ENCODE results near the gene RAD18. TPM values are rescaled to one million over a fixed set of nuclear protein-coding genes. Genes with fewer than 3 reads are reported as not detected.

Gene RAD18
- total and polyA plus RNA-seq, 9 of the 15 experiments (the other 6 are each of a cell fraction or from before 2014, with no cell fraction given): 19.2 to 49.4 (median 34.4) TPM

- no peak for TF ChIP-seq MED1 (CRISPR knock-in tag; IDR thresholded peaks at IDR 0.05; ENCODE audit: borderline replicate concordance)
Measured at GRCh38 chr3:9012521-9012920, 49.2 kb upstream of the RAD18 start (continued).

DNA sequence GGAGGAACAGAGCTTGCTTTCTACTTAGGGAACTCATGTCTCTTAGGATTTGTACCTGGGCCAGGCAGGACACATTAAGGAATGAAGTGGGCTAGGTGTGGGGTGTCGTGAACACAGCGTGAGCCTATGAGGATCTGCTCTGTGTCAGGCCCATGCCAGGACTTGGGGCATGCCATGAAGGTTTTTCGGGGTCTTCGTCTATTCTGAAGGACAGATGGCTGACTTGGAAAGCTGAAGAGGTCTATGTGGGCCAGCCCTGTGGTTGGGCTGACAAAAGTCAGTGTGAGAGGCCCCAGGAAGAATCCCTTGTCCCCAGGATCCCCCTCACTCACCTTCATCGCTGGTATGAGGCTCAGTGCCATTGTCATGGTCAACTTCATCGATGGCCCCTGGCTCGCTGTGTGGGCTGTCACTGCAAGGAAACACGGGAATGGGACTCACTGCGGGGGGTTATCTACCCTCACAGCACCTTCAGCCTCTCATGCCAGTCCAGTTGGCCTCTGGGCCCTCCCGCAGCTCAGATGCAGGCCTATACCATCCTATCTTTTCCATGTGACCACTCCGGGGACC lies 46.8 kb upstream of the RAD18 start:
- no peak for FAIRE-seq
- no peaks in the 10 kb centered on the region for H3K79me2 ChIP-seq (ENCODE audit: control insufficient read depth, insufficient read depth, low read length)
- intact Hi-C loops (cut with micrococcal nuclease) (no loop called here), in situ Hi-C loops (cut with MboI) (no loop called here)
- H2AFZ ChIP-seq (ENCODE audit: low read depth, low read length): no peak overlapping the region
- 2% methylated on average over 11 of the region's 11 CpGs for WGBS (ENCODE audit: insufficient coverage, low coverage, missing lambda C conversion rate)
- ATAC-seq: no peak
- H3K4me2 ChIP-seq (ENCODE audit: insufficient read depth, low read length): no peak overlapping the region
- no peaks in the 10 kb centered on the region for H3K4me1 ChIP-seq (replicated peaks in 1 of 2; ENCODE audit: control insufficient read depth in 2 of 2, insufficient read depth in 2 of 2, low read length in 2 of 2)
- H4K20me1 ChIP-seq (replicated peaks; ENCODE audit: control insufficient read depth, insufficient read depth, low read length): no peaks in the 10 kb centered on the region
- no peaks in the 10 kb centered on the region for H3K36me3 ChIP-seq (ENCODE audit: control insufficient read depth, insufficient read depth, low read length)
- ChIA-PET CTCF (ENCODE audit: low intra/inter-chr PET ratio) (no interaction called here), POLR2A (no interaction called here)
- H3K4me3 ChIP-seq: no peak overlapping the region
- no peak for TF ChIP-seq TRIM28 (IDR thresholded peaks at IDR 0.05)
- no peak for TF ChIP-seq HNRNPUL1 (IDR thresholded peaks at IDR 0.05; ENCODE audit: low read length)
- TF ChIP-seq ZSCAN29 (IDR thresholded peaks at IDR 0.05): no peak
- TF ChIP-seq DDX20 (tag; IDR thresholded peaks at IDR 0.05; ENCODE audit: low read depth): no peak
- TF ChIP-seq, protein P1, sequence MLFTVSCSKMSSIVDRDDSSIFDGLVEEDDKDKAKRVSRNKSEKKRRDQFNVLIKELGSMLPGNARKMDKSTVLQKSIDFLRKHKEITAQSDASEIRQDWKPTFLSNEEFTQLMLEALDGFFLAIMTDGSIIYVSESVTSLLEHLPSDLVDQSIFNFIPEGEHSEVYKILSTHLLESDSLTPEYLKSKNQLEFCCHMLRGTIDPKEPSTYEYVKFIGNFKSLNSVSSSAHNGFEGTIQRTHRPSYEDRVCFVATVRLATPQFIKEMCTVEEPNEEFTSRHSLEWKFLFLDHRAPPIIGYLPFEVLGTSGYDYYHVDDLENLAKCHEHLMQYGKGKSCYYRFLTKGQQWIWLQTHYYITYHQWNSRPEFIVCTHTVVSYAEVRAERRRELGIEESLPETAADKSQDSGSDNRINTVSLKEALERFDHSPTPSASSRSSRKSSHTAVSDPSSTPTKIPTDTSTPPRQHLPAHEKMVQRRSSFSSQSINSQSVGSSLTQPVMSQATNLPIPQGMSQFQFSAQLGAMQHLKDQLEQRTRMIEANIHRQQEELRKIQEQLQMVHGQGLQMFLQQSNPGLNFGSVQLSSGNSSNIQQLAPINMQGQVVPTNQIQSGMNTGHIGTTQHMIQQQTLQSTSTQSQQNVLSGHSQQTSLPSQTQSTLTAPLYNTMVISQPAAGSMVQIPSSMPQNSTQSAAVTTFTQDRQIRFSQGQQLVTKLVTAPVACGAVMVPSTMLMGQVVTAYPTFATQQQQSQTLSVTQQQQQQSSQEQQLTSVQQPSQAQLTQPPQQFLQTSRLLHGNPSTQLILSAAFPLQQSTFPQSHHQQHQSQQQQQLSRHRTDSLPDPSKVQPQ (CRISPR knock-in tag; IDR thresholded peaks at IDR 0.05; ENCODE audit: borderline replicate concordance): no peak
- no peak for TF ChIP-seq ZNF146 (CRISPR knock-in tag; IDR thresholded peaks at IDR 0.05; ENCODE audit: unreplicated experiment)
- no peak for TF ChIP-seq E2F3 (CRISPR knock-in tag; IDR thresholded peaks at IDR 0.05)
- TF ChIP-seq MIER1 (IDR thresholded peaks at IDR 0.05; ENCODE audit: low read depth): no peak
- TF ChIP-seq TCF7 (IDR thresholded peaks at IDR 0.05; ENCODE audit: borderline replicate concordance): no peak
- no peak overlapping the region for H3K27ac ChIP-seq (ENCODE audit: extremely low read depth, low read depth, low read length)
- no peak overlapping the region for H3K9ac ChIP-seq (ENCODE audit: insufficient read depth in 1 of 2, low read depth in 2 of 2, low read length in 2 of 2)
- no TSS peak for BruUV-seq (replicated peaks)
- no peaks in the 10 kb centered on the region for H3K9me1 ChIP-seq (ENCODE audit: control insufficient read depth, insufficient read depth, low read length)
- no peaks in the 10 kb centered on the region for H3K9me3 ChIP-seq (replicated peaks; ENCODE audit: control insufficient read depth, insufficient read depth, low read depth, low read length)
- peaks cover 3 to 23% of the 10 kb centered on the region in 2 experiments; a peak in 4 of 5 replicates for H3K27me3 ChIP-seq (ENCODE audit: control insufficient read depth in 2 of 2, insufficient read depth in 2 of 2, low read length in 2 of 2)
- DNase-seq (ENCODE audit: extremely low read depth in 1 of 4, low spot score in 3 of 4): no peak
